GM12878 (cell line): ENCODE results near the gene BPI. TPM values are rescaled to one million over a fixed set of nuclear protein-coding genes. Genes with fewer than 3 reads are reported as not detected.

Experiments used
- ATAC-seq: fragments of 200-7000 bp; cut with Tn5 transposase; 3 replicates; pipeline ENCODE4 v1.9.1; 2020; ENCODE audit warnings: mild to moderate bottlenecking, moderate library complexity
- BruUV-seq: library from RNA; stranded (reverse); fragments of 400-500 nt; replicated peaks from 2 replicates; lab custom pipeline; 2021; lab: Mats Ljungman, UMichigan
- CTCF ChIA-PET: fragments of 300-600 bp; sonication (Branson Sonifier 250); formaldehyde crosslinking; extraction: SDS; loops from one replicate; lab custom pipeline; 2021; ENCODE audit warnings: inconsistent platforms; lab: Yijun Ruan, JAX
- POLR2A ChIA-PET: fragments of 350-600 bp; formaldehyde crosslinking; extraction: SDS; loops from one replicate; lab custom pipeline; 2021; ENCODE audit warnings: inconsistent platforms; lab: Charles Lee
- RAD21 ChIA-PET: fragments of 300-600 bp; sonication (Branson Sonifier 250); formaldehyde crosslinking; loops from one replicate; lab custom pipeline; 2023; ENCODE audit warnings: antibody characterized with exemption; ENCODE audit not compliant: unreplicated experiment; lab: Charles Lee
- SMC1A ChIA-PET: fragments of 300-600 bp; sonication (Branson Sonifier 250); formaldehyde crosslinking; loops from one replicate; lab custom pipeline; 2023; ENCODE audit not compliant: unreplicated experiment, uncharacterized antibody; lab: Charles Lee
- DNase-seq: peaks from one replicate; pipeline ENCODE4 v3.0.0-alpha.2; 2011; ENCODE audit warnings: low read depth, low spot score
- FAIRE-seq: peaks from 3 replicates; lab custom pipeline; 2011; peaks lifted over from hg19 to GRCh38; lab: Jason Lieb, UNC
- H2AFZ ChIP-seq: 2 replicates; pipeline ENCODE4 v1.6.0; 2011; ENCODE audit warnings: low read depth, low read length, control low read depth; ENCODE audit not compliant: control insufficient read depth
- H3K27ac ChIP-seq: 2 replicates; pipeline ENCODE4 v1.5.1; 2011; ENCODE audit warnings: control low read depth; ENCODE audit not compliant: control insufficient read depth, insufficient read depth
- H3K27me3 ChIP-seq, 2 experiments: replicated peaks in 1 of 2; 2 replicates each; pipeline versions ENCODE4 v1.6.0 to v1.6.1; 2011; ENCODE audit warnings: low read length in 1 of 2; ENCODE audit not compliant: control insufficient read depth in 2 of 2, insufficient read depth in 2 of 2
- H3K36me3 ChIP-seq, 2 experiments: 2 replicates each; pipeline ENCODE4 v1.5.1; 2011; ENCODE audit warnings: low read length in 1 of 2; ENCODE audit not compliant: control insufficient read depth in 2 of 2, insufficient read depth in 2 of 2
- H3K4me1 ChIP-seq: 2 replicates; pipeline ENCODE4 v1.6.1; 2011; ENCODE audit warnings: mild to moderate bottlenecking, low read length, moderate library complexity, mixed read lengths; ENCODE audit not compliant: control insufficient read depth, insufficient read depth
- H3K4me2 ChIP-seq: 2 replicates; pipeline ENCODE4 v1.6.0; 2011; ENCODE audit warnings: control low read depth; ENCODE audit not compliant: control insufficient read depth, insufficient read depth
- H3K4me3 ChIP-seq: fragments of 200-600 bp; sonication (generic); 2 replicates; pipeline ENCODE4 v1.5.1; 2016
- H3K79me2 ChIP-seq: 2 replicates; pipeline ENCODE4 v1.6.0; 2011; ENCODE audit warnings: low read length; ENCODE audit not compliant: control insufficient read depth, insufficient read depth
- H3K9ac ChIP-seq: 2 replicates; pipeline ENCODE4 v1.8.0; 2011; ENCODE audit warnings: low read length, control low read depth, mixed read lengths; ENCODE audit not compliant: control insufficient read depth, insufficient read depth
- H3K9me3 ChIP-seq: replicated peaks from 3 replicates; pipeline ENCODE4 v1.5.1; 2011; ENCODE audit warnings: mild to moderate bottlenecking, low read length; ENCODE audit not compliant: control insufficient read depth, insufficient read depth
- H4K20me1 ChIP-seq: 2 replicates; pipeline ENCODE4 v1.6.0; 2011; ENCODE audit not compliant: control insufficient read depth, insufficient read depth
- BHLHE40 ChIP-seq, 2 experiments: fragments of 450-650 bp in 1 of 2; IDR thresholded peaks; 2 replicates each; pipeline ENCODE4 v1.6.1; 2011 to 2017; ENCODE audit warnings: low read depth in 2 of 2, borderline replicate concordance in 1 of 2, improper control_type of control experiment in 1 of 2, low read length in 1 of 2, mild to moderate bottlenecking in 1 of 2
- IRF4 ChIP-seq: IDR thresholded peaks from 2 replicates; pipeline ENCODE4 v1.6.1; 2011; ENCODE audit warnings: low read depth, low read length
- MEF2A ChIP-seq: IDR thresholded peaks from 2 replicates; pipeline ENCODE4 v1.6.1; 2011; ENCODE audit warnings: low read depth, mild to moderate bottlenecking, low read length, moderate library complexity; ENCODE audit not compliant: insufficient read depth
- SMAD1 ChIP-seq: fragments of 450-650 bp; IDR thresholded peaks from 2 replicates; pipeline ENCODE4 v1.6.1; 2018; ENCODE audit warnings: mild to moderate bottlenecking, low read depth; ENCODE audit not compliant: partially characterized antibody
- SMARCA5 ChIP-seq: fragments of 450-650 bp; IDR thresholded peaks from 2 replicates; pipeline ENCODE4 v1.6.1; 2017; ENCODE audit warnings: mild to moderate bottlenecking
- SMC3 ChIP-seq: IDR thresholded peaks from 2 replicates; pipeline ENCODE4 v1.6.1; 2011; ENCODE audit warnings: low read length, improper control_type of control experiment, borderline replicate concordance
- SP1 ChIP-seq: IDR thresholded peaks from one replicate; pipeline ENCODE4 v1.6.1; 2011; ENCODE audit warnings: low read depth, low read length
- TCF3 ChIP-seq: IDR thresholded peaks from 2 replicates; pipeline ENCODE4 v1.6.1; 2012; ENCODE audit warnings: low read depth, mild to moderate bottlenecking, low read length, borderline replicate concordance; ENCODE audit not compliant: insufficient read depth
- ZNF384 ChIP-seq: IDR thresholded peaks from 2 replicates; pipeline ENCODE4 v1.6.1; 2012; ENCODE audit warnings: low read depth, mild to moderate bottlenecking, low read length, improper control_type of control experiment, borderline replicate concordance
- WGBS: methylation state at CpG from one replicate; pipeline ENCODE4 v1.1.6; 2016; ENCODE audit warnings: low lambda C conversion rate; ENCODE audit not compliant: insufficient replicate concordance, insufficient coverage; ENCODE audit errors: missing lambda C conversion rate; 5-methylcytosine and 5-hydroxymethylcytosine counted together
- in situ Hi-C: fragments of 300-500 bp; cut with MboI; formaldehyde crosslinking; loops from 9 replicates; pipeline ENCODE4 v1.14.3; 2018; ENCODE audit warnings: mixed read lengths
- intact Hi-C: fragments of 100-400 bp; cut with micrococcal nuclease; formaldehyde crosslinking; loops from one replicate; pipeline ENCODE4 v1.14.2; 2022; ENCODE audit not compliant: unreplicated experiment
- polyA plus RNA-seq, 11 experiments: library from polyadenylated mRNA; depleted of rRNA in 4 of 11; unstranded in 6 of 11; stranded (reverse) in 5 of 11; fragments of >200 nt; fragmentation: Nextera tagmentation in 4 of 11; fragmentation: Illumina TruSeq in 1 of 11; extraction: Ambion mirVana in 4 of 11; extraction: Trizol in 1 of 11; gene quantifications; 1 replicate in 1 of 11; 2 replicates in 10 of 11; pipeline versions ENCODE4 v1.2.1 to v1.2.3, GENCODE V29; 2011 to 2016; ENCODE audit warnings: inconsistent platforms in 2 of 11, missing spikeins in 2 of 11, low read depth in 1 of 11
- total RNA-seq, 4 experiments: library from RNA; depleted of rRNA in 3 of 4; stranded (reverse); fragments of >200 nt in 3 of 4; fragmentation: Illumina TruSeq in 1 of 4; extraction: Trizol in 1 of 4; gene quantifications; 2 replicates each; pipeline versions ENCODE4 v1.2.1 to v1.2.3, GENCODE V29; 2013 to 2021
- TF ChIP-seq, protein P1 (sequence below): fragments of 450-650 bp; IDR thresholded peaks from 2 replicates; pipeline ENCODE4 v1.6.1; 2017; ENCODE audit warnings: mild to moderate bottlenecking

BPI gene
- total and polyA plus RNA-seq, 10 of the 15 experiments (the other 5 are each of a cell fraction or from before 2014, with no cell fraction given): not detected

DNA sequence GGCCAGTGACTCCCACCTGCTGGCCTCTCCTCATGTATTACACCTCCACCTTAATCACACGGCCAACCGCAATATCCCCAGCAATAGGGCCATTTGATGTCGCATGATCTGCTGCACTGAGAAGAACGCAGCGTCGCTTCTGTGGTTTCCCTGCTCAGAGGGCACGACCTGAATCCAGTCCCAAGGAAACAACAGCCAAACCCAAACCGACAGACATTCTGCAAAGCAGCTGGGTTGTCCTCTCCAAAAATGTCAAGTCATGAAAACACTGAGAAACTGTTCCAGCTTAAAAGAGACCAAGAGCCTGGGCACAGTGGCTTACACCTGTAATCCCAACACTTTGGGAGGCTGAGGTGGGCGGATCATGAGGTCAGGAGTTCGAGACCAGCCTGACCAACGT lies 7.5 kb upstream of the BPI start:
- no peak overlapping the region for H3K9ac ChIP-seq
- no peak for ATAC-seq
- in situ Hi-C loops: no loop called here

More for the DNA sequence above, 7.5 kb upstream of the BPI start:
- Histone ChIP-seq H2AFZ (no peak overlapping the region), H3K27me3 (peaks cover 0 to 2% of the 10 kb centered on the region in 2 experiments; a peak in 2 of 4 replicates), H3K79me2 (no peaks in the 10 kb centered on the region), H3K4me1 (no peaks in the 10 kb centered on the region), H3K27ac (no peak overlapping the region), H3K4me3 (no peak overlapping the region), H3K9me3 (no peaks in the 10 kb centered on the region), H3K4me2 (no peak overlapping the region), H3K36me3 (no peaks in the 10 kb centered on the region), H4K20me1 (no peaks in the 10 kb centered on the region)
- ChIA-PET CTCF (no interaction called here), SMC1A (interaction anchor here (0.7 kb wide), 1 partner anchor 69 kb away, joined by 4 read pairs; no protein-coding TSS in a partner anchor), POLR2A (interaction anchor here (0.7 kb wide), 1 partner anchor 783 kb away, joined by 5 read pairs; no protein-coding TSS in a partner anchor), RAD21 (no interaction called here)
- no peak for TF ChIP-seq MEF2A
- no peak for TF ChIP-seq SMAD1
- TF ChIP-seq IRF4: no peak
- TF ChIP-seq SP1: no peak
- no peak for TF ChIP-seq SMARCA5
- TF ChIP-seq SMC3: no peak
- no peak for TF ChIP-seq ZNF384
- TF ChIP-seq, protein P1, sequence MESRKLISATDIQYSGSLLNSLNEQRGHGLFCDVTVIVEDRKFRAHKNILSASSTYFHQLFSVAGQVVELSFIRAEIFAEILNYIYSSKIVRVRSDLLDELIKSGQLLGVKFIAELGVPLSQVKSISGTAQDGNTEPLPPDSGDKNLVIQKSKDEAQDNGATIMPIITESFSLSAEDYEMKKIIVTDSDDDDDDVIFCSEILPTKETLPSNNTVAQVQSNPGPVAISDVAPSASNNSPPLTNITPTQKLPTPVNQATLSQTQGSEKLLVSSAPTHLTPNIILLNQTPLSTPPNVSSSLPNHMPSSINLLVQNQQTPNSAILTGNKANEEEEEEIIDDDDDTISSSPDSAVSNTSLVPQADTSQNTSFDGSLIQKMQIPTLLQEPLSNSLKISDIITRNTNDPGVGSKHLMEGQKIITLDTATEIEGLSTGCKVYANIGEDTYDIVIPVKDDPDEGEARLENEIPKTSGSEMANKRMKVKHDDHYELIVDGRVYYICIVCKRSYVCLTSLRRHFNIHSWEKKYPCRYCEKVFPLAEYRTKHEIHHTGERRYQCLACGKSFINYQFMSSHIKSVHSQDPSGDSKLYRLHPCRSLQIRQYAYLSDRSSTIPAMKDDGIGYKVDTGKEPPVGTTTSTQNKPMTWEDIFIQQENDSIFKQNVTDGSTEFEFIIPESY: no peak
- no peak for TF ChIP-seq BHLHE40 (IDR thresholded peaks at IDR 0.05; ENCODE audit: borderline replicate concordance in 1 of 2, low read depth in 2 of 2, low read length in 1 of 2)
- no peak for TF ChIP-seq TCF3
- no TSS peak for BruUV-seq
- FAIRE-seq (no peak), DNase-seq (no peak)
- WGBS: 40% methylated on average over 11 of the region's 11 CpGs
- intact Hi-C loops: no loop called here
